CD4-positive, alpha-beta T cell treated with Interferon gamma for 1 hour (primary cell): ENCODE results near the gene RAI14.

ENCODE experiments used
- DNase-seq: peaks from one replicate; pipeline ENCODE4 v3.0.0-alpha.2; 2020

RAI14 gene

GRCh38 chr5:34680896-34681295, 24.8 kb downstream of the RAI14 start:
- no peak for DNase-seq

- DNase-seq, result no peak
Observed at GRCh38 chr5:34682926-34683623, 26.9 kb downstream of the RAI14 start.

GRCh38 chr5:34684281-34684979, 28.3 kb downstream of the RAI14 start:
- DNase-seq, result no peak

- DNase-seq, result no peak
Observed at GRCh38 chr5:34684980-34685352, 28.8 kb downstream of the RAI14 start.

GRCh38 chr5:34685485-34686165, 29.5 kb downstream of the RAI14 start:
- no peak for DNase-seq

GRCh38 chr5:34686762-34687268, 30.7 kb downstream of the RAI14 start:
- DNase-seq, result no peak

- no peak for DNase-seq
Observed at GRCh38 chr5:34687269-34688011, 31.3 kb downstream of the RAI14 start.

GRCh38 chr5:34688015-34688810, 32.1 kb downstream of the RAI14 start:
- no peak for DNase-seq

- DNase-seq, result no peak
Observed at GRCh38 chr5:34690301-34690700, 34.2 kb downstream of the RAI14 start.

GRCh38 chr5:34690898-34691297, 34.8 kb downstream of the RAI14 start:
- no peak for DNase-seq

- DNase-seq, result no peak
Observed at GRCh38 chr5:34691326-34691725, 35.2 kb downstream of the RAI14 start.

- no peak for DNase-seq
Observed at GRCh38 chr5:34692786-34693185, 36.7 kb downstream of the RAI14 start.

GRCh38 chr5:34694012-34694411, 37.9 kb downstream of the RAI14 start:
- no peak for DNase-seq

GRCh38 chr5:34694685-34695084, 38.6 kb downstream of the RAI14 start:
- DNase-seq, result no peak

- DNase-seq, result no peak
Observed at GRCh38 chr5:34695275-34696027, 39.3 kb downstream of the RAI14 start.

- no peak for DNase-seq
Observed at GRCh38 chr5:34697308-34698108, 41.4 kb downstream of the RAI14 start.

GRCh38 chr5:34698109-34698419, 41.9 kb downstream of the RAI14 start:
- no peak for DNase-seq

- no peak for DNase-seq
Observed at GRCh38 chr5:34698754-34699153, 42.6 kb downstream of the RAI14 start.

GRCh38 chr5:34699155-34700077, 43.3 kb downstream of the RAI14 start:
- no peak for DNase-seq

- no peak for DNase-seq
Observed at GRCh38 chr5:34700078-34700452, 43.9 kb downstream of the RAI14 start.
